ENCODE results near the gene HOXB7. TPM values are rescaled to one million over a fixed set of nuclear protein-coding genes. Genes with fewer than 3 reads are reported as not detected.

Gene HOXB7
- total RNA-seq, 2 donors from 2014 or later, result 0.63 to 7.2 TPM

- DNase-seq (ENCODE audit: low spot score), result no peak
- H3K27me3 ChIP-seq (replicated peaks; ENCODE audit: insufficient read depth), result peaks cover 24% of the 10 kb centered on the region
- ATAC-seq (ENCODE audit: insufficient number of reproducible peaks, low FRiP score, low read depth), result no peak
Observed at GRCh38 chr17:48642843-48643696, 32.3 kb upstream of the HOXB7 start.

GRCh38 chr17:48642059-48642842 lies 31.4 kb upstream of the HOXB7 start:
- no peak overlapping the region for H3K27ac ChIP-seq
- TF ChIP-seq, protein P1, sequence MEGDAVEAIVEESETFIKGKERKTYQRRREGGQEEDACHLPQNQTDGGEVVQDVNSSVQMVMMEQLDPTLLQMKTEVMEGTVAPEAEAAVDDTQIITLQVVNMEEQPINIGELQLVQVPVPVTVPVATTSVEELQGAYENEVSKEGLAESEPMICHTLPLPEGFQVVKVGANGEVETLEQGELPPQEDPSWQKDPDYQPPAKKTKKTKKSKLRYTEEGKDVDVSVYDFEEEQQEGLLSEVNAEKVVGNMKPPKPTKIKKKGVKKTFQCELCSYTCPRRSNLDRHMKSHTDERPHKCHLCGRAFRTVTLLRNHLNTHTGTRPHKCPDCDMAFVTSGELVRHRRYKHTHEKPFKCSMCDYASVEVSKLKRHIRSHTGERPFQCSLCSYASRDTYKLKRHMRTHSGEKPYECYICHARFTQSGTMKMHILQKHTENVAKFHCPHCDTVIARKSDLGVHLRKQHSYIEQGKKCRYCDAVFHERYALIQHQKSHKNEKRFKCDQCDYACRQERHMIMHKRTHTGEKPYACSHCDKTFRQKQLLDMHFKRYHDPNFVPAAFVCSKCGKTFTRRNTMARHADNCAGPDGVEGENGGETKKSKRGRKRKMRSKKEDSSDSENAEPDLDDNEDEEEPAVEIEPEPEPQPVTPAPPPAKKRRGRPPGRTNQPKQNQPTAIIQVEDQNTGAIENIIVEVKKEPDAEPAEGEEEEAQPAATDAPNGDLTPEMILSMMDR (IDR thresholded peaks at IDR 0.05), result no peak
- DNase-seq (ENCODE audit: low spot score) (no peak), ATAC-seq (ENCODE audit: insufficient number of reproducible peaks, low FRiP score, low read depth) (no peak)
- no peaks in the 10 kb centered on the region for H3K36me3 ChIP-seq
- H3K27me3 ChIP-seq (replicated peaks; ENCODE audit: insufficient read depth), result peaks cover 24% of the 10 kb centered on the region
- H3K9me3 ChIP-seq, result no peaks in the 10 kb centered on the region
- no peak overlapping the region for H3K4me3 ChIP-seq
- peaks cover 2 to 3% of the 10 kb centered on the region in 2 donors for H3K4me1 ChIP-seq (ENCODE audit: control insufficient read depth in 1 of 2, low read depth in 2 of 2)

More at GRCh38 chr17:48642843-48643696, 32.3 kb upstream of the HOXB7 start:
- H3K9me3 ChIP-seq, result no peaks in the 10 kb centered on the region
- no peak overlapping the region for H3K4me3 ChIP-seq
- H3K36me3 ChIP-seq, result no peaks in the 10 kb centered on the region
- no peak overlapping the region for H3K27ac ChIP-seq
- TF ChIP-seq, protein P1 (IDR thresholded peaks at IDR 0.05), result no peak
- peaks cover 7 to 10% of the 10 kb centered on the region in 2 donors for H3K4me1 ChIP-seq (ENCODE audit: control insufficient read depth in 1 of 2, low read depth in 2 of 2)

- DNase-seq (ENCODE audit: low spot score) (no peak), ATAC-seq (ENCODE audit: insufficient number of reproducible peaks, low FRiP score, low read depth) (no peak)
- H3K9me3 ChIP-seq, result no peaks in the 10 kb centered on the region
- H3K27me3 ChIP-seq (replicated peaks; ENCODE audit: insufficient read depth), result peaks cover 24% of the 10 kb centered on the region
- no peak overlapping the region for H3K4me3 ChIP-seq
- H3K36me3 ChIP-seq, result no peaks in the 10 kb centered on the region
- no peaks in the 10 kb centered on the region for H3K4me1 ChIP-seq (ENCODE audit: control insufficient read depth in 1 of 2, low read depth in 2 of 2)
- no peak overlapping the region for H3K27ac ChIP-seq
- TF ChIP-seq, protein P1 (IDR thresholded peaks at IDR 0.05), result no peak
Observed at GRCh38 chr17:48641541-48642058, 30.8 kb upstream of the HOXB7 start.

DNA sequence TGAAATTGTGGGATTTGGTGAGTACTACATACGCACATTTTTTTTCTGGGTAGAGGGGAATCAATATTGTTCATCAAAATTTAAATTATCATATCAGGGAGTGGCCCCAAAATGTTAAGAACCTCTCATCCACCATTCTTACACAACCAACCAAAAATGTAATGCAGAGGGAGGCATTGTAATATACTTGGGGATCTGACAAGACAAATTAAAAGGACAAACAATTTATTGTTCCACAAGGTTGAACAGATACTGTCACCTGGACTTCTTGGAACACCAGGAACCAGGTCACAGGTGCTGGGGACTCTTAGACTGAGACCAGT lies 30.0 kb upstream of the HOXB7 start:
- no peak for DNase-seq (ENCODE audit: low spot score)
- no peak overlapping the region for H3K27ac ChIP-seq
- TF ChIP-seq, protein P1 (IDR thresholded peaks at IDR 0.05), result no peak
- H3K9me3 ChIP-seq, result no peaks in the 10 kb centered on the region
- no peaks in the 10 kb centered on the region for H3K4me1 ChIP-seq (ENCODE audit: control insufficient read depth in 1 of 2, low read depth in 2 of 2)
- no peak for ATAC-seq (ENCODE audit: insufficient number of reproducible peaks, low FRiP score, low read depth)
- H3K4me3 ChIP-seq, result no peak overlapping the region
- no peaks in the 10 kb centered on the region for H3K36me3 ChIP-seq
- peaks cover 25% of the 10 kb centered on the region for H3K27me3 ChIP-seq (replicated peaks; ENCODE audit: insufficient read depth)

All from thoracic aorta (tissue), 2 donors.